K562 (cell line): ENCODE measurements around the gene SEPTIN2. TPM values are rescaled to one million over a fixed set of nuclear protein-coding genes. Genes with fewer than 3 reads are reported as not detected.
A peak's percentile ranks its signal among the peaks of the same experiment; 100 is the strongest.

ENCODE experiments used
- AFF4 ChIP-seq: sonication (generic); formaldehyde crosslinking; IDR thresholded peaks from 2 replicates; pipeline ENCODE4 v1.8.0; 2023; ENCODE audit warnings: mild to moderate bottlenecking, missing genetic modification reagents
- BCOR ChIP-seq: fragments of 450-650 bp; IDR thresholded peaks from 2 replicates; pipeline ENCODE4 v1.6.1; 2016
- CLOCK ChIP-seq: fragments of 250-450 bp; sonication (Bioruptor Pico); IDR thresholded peaks from 2 replicates; pipeline ENCODE4 v1.4.0; 2020; ENCODE audit warnings: mild to moderate bottlenecking, moderate library complexity, borderline replicate concordance
- E2F3 ChIP-seq: fragments of 250-450 bp; sonication (Bioruptor Pico); IDR thresholded peaks from 2 replicates; pipeline ENCODE4 v1.4.0; 2020; ENCODE audit warnings: mild to moderate bottlenecking
- ERF ChIP-seq: fragments of 450-650 bp; formaldehyde crosslinking; IDR thresholded peaks from 2 replicates; pipeline ENCODE4 v1.4.0; 2020; ENCODE audit warnings: mild to moderate bottlenecking, mixed read lengths
- FOXK1 ChIP-seq: sonication (generic); formaldehyde crosslinking; IDR thresholded peaks from 2 replicates; pipeline ENCODE4 v1.8.0; 2022; ENCODE audit warnings: missing genetic modification reagents, mild to moderate bottlenecking, borderline replicate concordance
- KAT2B ChIP-seq: IDR thresholded peaks from one replicate; pipeline ENCODE4 v1.6.1; 2012; ENCODE audit warnings: low read depth, mild to moderate bottlenecking, control low read depth, inconsistent platforms, low read length, moderate library complexity
- KAT7 ChIP-seq: sonication (generic); formaldehyde crosslinking; IDR thresholded peaks from 2 replicates; pipeline ENCODE4 v1.8.0; 2022; ENCODE audit warnings: missing genetic modification reagents, mild to moderate bottlenecking, borderline replicate concordance
- KDM1A ChIP-seq, 2 experiments: fragments of 450-650 bp; IDR thresholded peaks; 2 replicates each; pipeline ENCODE4 v1.6.1; 2016; ENCODE audit warnings: mild to moderate bottlenecking in 2 of 2
- MAX ChIP-seq: sonication (generic); formaldehyde crosslinking; IDR thresholded peaks from 2 replicates; pipeline ENCODE4 v1.9.0; 2022; ENCODE audit warnings: mild to moderate bottlenecking, missing genetic modification reagents
- NKRF ChIP-seq: fragments of 450-650 bp; IDR thresholded peaks from 2 replicates; pipeline ENCODE4 v1.6.1; 2016; ENCODE audit warnings: borderline replicate concordance
- PCBP1 ChIP-seq: fragments of 200-400 bp; formaldehyde crosslinking; IDR thresholded peaks from 2 replicates; pipeline ENCODE4 v1.6.1; 2018; ENCODE audit warnings: mild to moderate bottlenecking, low read depth, low read length; ENCODE audit not compliant: poor library complexity, severe bottlenecking
- STAT5A ChIP-seq: IDR thresholded peaks from 2 replicates; pipeline ENCODE4 v1.6.1; 2012; ENCODE audit warnings: low read length, inconsistent platforms, borderline replicate concordance
- STAT5B ChIP-seq: fragments of 250-450 bp; sonication (Bioruptor Pico); IDR thresholded peaks from 2 replicates; pipeline ENCODE4 v1.8.0; 2021; ENCODE audit warnings: mild to moderate bottlenecking, inconsistent platforms
- TFAM ChIP-seq: fragments of 250-450 bp; sonication (Bioruptor Pico); conservative IDR thresholded peaks from 2 replicates; pipeline ENCODE4 v1.5.0; 2021; ENCODE audit warnings: mild to moderate bottlenecking, moderate library complexity
- TGIF2 ChIP-seq: sonication (generic); formaldehyde crosslinking; IDR thresholded peaks from 2 replicates; pipeline ENCODE4 v1.8.1; 2022; ENCODE audit warnings: mild to moderate bottlenecking, missing genetic modification reagents, moderate library complexity
- ZBTB1 ChIP-seq: sonication (generic); formaldehyde crosslinking; IDR thresholded peaks from 2 replicates; pipeline ENCODE4 v1.8.1; 2023; ENCODE audit warnings: missing genetic modification reagents, low read depth, mild to moderate bottlenecking, borderline replicate concordance
- ZNF324 ChIP-seq: fragments of 250-450 bp; sonication (Bioruptor Pico); IDR thresholded peaks from 2 replicates; pipeline ENCODE4 v1.4.0; 2020; ENCODE audit warnings: mild to moderate bottlenecking
- ZNF583 ChIP-seq: fragments of 250-450 bp; sonication (Bioruptor Pico); IDR thresholded peaks from 2 replicates; pipeline ENCODE4 v1.4.0; 2020
- polyA plus RNA-seq, 8 experiments: library from polyadenylated mRNA; depleted of rRNA in 4 of 8; stranded (reverse) in 5 of 8; unstranded in 3 of 8; fragments of >200 nt; fragmentation: Nextera tagmentation in 2 of 8; fragmentation: Illumina TruSeq in 1 of 8; extraction: Ambion mirVana in 2 of 8; extraction: Trizol in 1 of 8; gene quantifications; 2 replicates each; pipeline versions ENCODE4 v1.2.1 to v1.2.3, GENCODE V29; 2011 to 2014; ENCODE audit warnings: inconsistent platforms in 1 of 8, missing spikeins in 1 of 8
- total RNA-seq, 7 experiments: library from RNA; depleted of rRNA in 6 of 7; stranded (reverse); fragments of >200 nt in 6 of 7; fragmentation: Illumina TruSeq in 2 of 7; extraction: Trizol in 2 of 7; gene quantifications; 2 replicates each; pipeline versions ENCODE4 v1.2.1 to v1.2.3, GENCODE V29; 2011 to 2021; ENCODE audit warnings: low replicate concordance in 1 of 7

Gene SEPTIN2
- total and polyA plus RNA-seq, 9 of the 15 experiments (the other 6 are each of a cell fraction or from before 2014, with no cell fraction given), result 121 to 367 (median 166) TPM

- TF ChIP-seq KAT7 (CRISPR knock-in tag) (peak; percentile 46; the same call in 1 of the 2 replicates), STAT5A (no peak), FOXK1 (CRISPR knock-in tag) (no peak), KAT2B (no peak), ZBTB1 (CRISPR knock-in tag) (no peak), KDM1A (IDR thresholded peaks at IDR 0.05) (no peak), E2F3 (CRISPR knock-in tag) (peak; percentile 36; the same call in 1 of the 2 replicates), STAT5B (CRISPR knock-in tag) (no peak), TGIF2 (CRISPR knock-in tag) (0 out of 2 replicates have a peak, but pooled peaks have one; percentile 20), CLOCK (no peak), TFAM (CRISPR knock-in tag) (no peak), PCBP1 (peak; percentile 63), AFF4 (CRISPR knock-in tag) (peak; percentile 45; the same call in 1 of the 2 replicates), BCOR (peak; percentile 17; the same call in 1 of the 2 replicates), ZNF583 (CRISPR knock-in tag) (no peak), ZNF324 (CRISPR knock-in tag) (no peak), MAX (CRISPR knock-in tag) (no peak), ERF (CRISPR knock-in tag) (no peak; the same call in 1 of the 2 replicates), NKRF (peak; percentile 31; the same call in 1 of the 2 replicates)
These were observed 1.3 kb upstream of the SEPTIN2 start (continued) for GRCh38 chr2:241314226-241315092.
